HG02973 (cell line): ENCODE measurements around the gene TNFRSF8.

Experiments used
- ATAC-seq: cut with Tn5 transposase; IDR thresholded peaks from one replicate; pipeline ENCODE4 v1.9.1; 2021; ENCODE audit warnings: moderate library complexity; ENCODE audit not compliant: unreplicated experiment

TNFRSF8 gene

GRCh38 chr1:12153181-12153785 lies 90.2 kb downstream of the TNFRSF8 start:
- ATAC-seq: no peak

GRCh38 chr1:12155328-12155727 lies 92.2 kb downstream of the TNFRSF8 start:
- ATAC-seq: no peak

- ATAC-seq: no peak
Measured at GRCh38 chr1:12157366-12158231, 94.5 kb downstream of the TNFRSF8 start.

GRCh38 chr1:12158357-12159092 lies 95.4 kb downstream of the TNFRSF8 start:
- ATAC-seq: no peak

GRCh38 chr1:12159816-12160215 lies 96.7 kb downstream of the TNFRSF8 start:
- no peak for ATAC-seq

- no peak for ATAC-seq
Measured at GRCh38 chr1:12161324-12161661, 98.2 kb downstream of the TNFRSF8 start.

- ATAC-seq: peak; percentile 71
Measured at GRCh38 chr1:12161662-12162458, 98.8 kb downstream of the TNFRSF8 start.

GRCh38 chr1:12162459-12163137 lies 99.5 kb downstream of the TNFRSF8 start:
- ATAC-seq: no peak

GRCh38 chr1:12163210-12163609 lies 100.1 kb downstream of the TNFRSF8 start:
- ATAC-seq: no peak

GRCh38 chr1:12164210-12164609 lies 101.1 kb downstream of the TNFRSF8 start:
- no peak for ATAC-seq

GRCh38 chr1:12165342-12165741 lies 102.2 kb downstream of the TNFRSF8 start:
- no peak for ATAC-seq

GRCh38 chr1:12166834-12167492 lies 103.9 kb downstream of the TNFRSF8 start, which contains the start of gene TNFRSF1B:
TSS of gene TNFRSF1B (plus strand) at chr1:12166991. CDS start at chr1:12167092, 101 bp downstream.
- ATAC-seq: no peak

GRCh38 chr1:12167493-12168429 lies 104.7 kb downstream of the TNFRSF8 start:
- no peak for ATAC-seq

- no peak for ATAC-seq
Measured at GRCh38 chr1:12168451-12169160, 105.5 kb downstream of the TNFRSF8 start.

- no peak for ATAC-seq
Measured at GRCh38 chr1:12169442-12170135, 106.5 kb downstream of the TNFRSF8 start.

- ATAC-seq: no peak
Measured at GRCh38 chr1:12170263-12170671, 107.2 kb downstream of the TNFRSF8 start.

GRCh38 chr1:12171206-12172041 lies 108.3 kb downstream of the TNFRSF8 start:
- ATAC-seq: no peak
